Right lobe of liver (tissue), 6 donors: Measurements from ENCODE around the gene CENPU. TPM values are rescaled to one million over a fixed set of nuclear protein-coding genes. Genes with fewer than 3 reads are reported as not detected.
"Not testable (repeated sequence)": the region's sequence is repeated elsewhere in the genome, so short reads cannot be mapped to it uniquely, and the experiment has no call there.

ENCODE experiments used
- ATAC-seq, 4 donors: fragments of 200-7000 bp; cut with Tn5 transposase; one replicate each; pipeline ENCODE4 v1.9.1; 2020; ENCODE audit warnings: mild to moderate bottlenecking in 4 of 4, moderate library complexity in 4 of 4
- DNase-seq, 3 donors: peaks; one replicate each; pipeline ENCODE4 v3.0.0-alpha.2; 2020
- H3K27ac ChIP-seq, 3 donors: fragments of 200-600 bp; one replicate each; pipeline ENCODE4 v1.8.0; 2022
- H3K27me3 ChIP-seq, 2 donors: fragments of 200-600 bp; one replicate each; pipeline ENCODE4 v1.8.0; 2022
- H3K36me3 ChIP-seq, 4 donors: fragments of 200-600 bp; sonication (generic) in 1 of 4; one replicate each; pipeline versions ENCODE4 v1.5.1 to v1.8.0; 2017 to 2022; ENCODE audit warnings: control low read depth in 1 of 4
- H3K4me1 ChIP-seq, 4 donors: fragments of 200-600 bp; sonication (generic) in 1 of 4; one replicate each; pipeline versions ENCODE4 v1.5.1 to v1.8.0; 2017 to 2022; ENCODE audit warnings: control low read depth in 1 of 4
- H3K4me3 ChIP-seq, 3 donors: fragments of 200-600 bp; one replicate each; pipeline ENCODE4 v1.8.0; 2022
- H3K9me3 ChIP-seq, 4 donors: fragments of 200-600 bp; sonication (generic) in 1 of 4; one replicate each; pipeline versions ENCODE4 v1.5.1 to v1.8.0; 2017 to 2022; ENCODE audit warnings: control low read depth in 1 of 4
- CTCF ChIP-seq, 4 donors: fragments of 200-600 bp in 3 of 4; fragments of 450-650 bp in 1 of 4; IDR thresholded peaks; one replicate each; pipeline versions ENCODE4 v1.5.1 to v1.8.0; 2016 to 2022; ENCODE audit warnings: antibody characterized with exemption in 4 of 4, mild to moderate bottlenecking in 2 of 4
- POLR2A ChIP-seq: fragments of 450-650 bp; IDR thresholded peaks from one replicate; pipeline ENCODE4 v1.6.1; 2017; ENCODE audit warnings: antibody characterized with exemption, mild to moderate bottlenecking
- WGBS: methylation state at CpG from one replicate; pipeline ENCODE4 v1.1.6; 2018; ENCODE audit warnings: low coverage, low lambda C conversion rate; ENCODE audit not compliant: insufficient coverage; ENCODE audit errors: missing lambda C conversion rate; 5-methylcytosine and 5-hydroxymethylcytosine counted together
- intact Hi-C, 2 donors: fragments of 100-400 bp; cut with DNase I; formaldehyde crosslinking; loops; one replicate each; pipeline versions ENCODE4 v1.11.2 to v1.14.1; 2022
- total RNA-seq, 6 experiments: library from RNA; depleted of rRNA in 2 of 6; stranded (reverse); fragments of >200 nt in 2 of 6; fragmentation: NEBNext Ultra II Directional in 3 of 6; extraction: Animal tissue kit (Norgen Biotek cat#: 25700) in 3 of 6; gene quantifications; one replicate each; pipeline versions ENCODE4 v1.1.0 to v1.2.4, GENCODE V29; 2016 to 2023
- donor health status: DM: no; HTN: yes; CAD: no.
- donor health status: DM: no; HTN: no; CAD: no.
- donor health status: DM: no; HTN: no; CAD: no.
- donor health status: DM: no; HTN: yes; CAD: no.
- donor health status: DM: no; HTN: yes; CAD: no.

The CENPU gene
- total RNA-seq, 6 experiments from 2014 or later = 0.84 to 10.0 (median 1.5) TPM

GRCh38 chr4:184653650-184654049 is 80.2 kb downstream of the CENPU start:
- TF ChIP-seq POLR2A (no peak), CTCF (IDR thresholded peaks at IDR 0.05) (no peak)
- H3K4me3 ChIP-seq = no peak overlapping the region
- DNase-seq (no peak), ATAC-seq (no peak)
- peaks cover 0 to 7% (median 2%) of the 10 kb centered on the region in 4 donors for H3K4me1 ChIP-seq
- 68% methylated on average over 2 of the region's 2 CpGs for WGBS
- no peak overlapping the region for H3K27ac ChIP-seq
- H3K36me3 ChIP-seq = no peaks in the 10 kb centered on the region
- intact Hi-C loops = no loop called here
- H3K27me3 ChIP-seq = no peaks in the 10 kb centered on the region
- no peaks in the 10 kb centered on the region for H3K9me3 ChIP-seq

GRCh38 chr4:184652681-184653080 is 81.2 kb downstream of the CENPU start:
- peaks cover 0 to 11% (median 3%) of the 10 kb centered on the region in 4 donors for H3K4me1 ChIP-seq
- DNase-seq, H3K27me3 ChIP-seq, intact Hi-C loops, ATAC-seq, H3K36me3 ChIP-seq, H3K27ac ChIP-seq, H3K9me3 ChIP-seq, H3K4me3 ChIP-seq: not testable (repeated sequence)

- no peak for TF ChIP-seq CTCF (IDR thresholded peaks at IDR 0.05)
- TF ChIP-seq POLR2A = no peak
- Histone ChIP-seq H3K36me3 (no peaks in the 10 kb centered on the region), H3K9me3 (no peaks in the 10 kb centered on the region), H3K27ac (no peak overlapping the region), H3K4me1 (peaks cover 0 to 19% (median 9%) of the 10 kb centered on the region in 4 donors), H3K27me3 (no peaks in the 10 kb centered on the region), H3K4me3 (no peak overlapping the region)
- intact Hi-C loops = no loop called here
- ATAC-seq (no peak), DNase-seq (no peak)
- 92% methylated on average over 5 of the region's 8 CpGs for WGBS
These were observed 82.0 kb downstream of the CENPU start for GRCh38 chr4:184651899-184652298.

- peak overlapping the region; percentile 66 to 75 (median 68) for H3K27ac ChIP-seq
- H3K36me3 ChIP-seq = no peaks in the 10 kb centered on the region
- H3K27me3 ChIP-seq = no peaks in the 10 kb centered on the region
- intact Hi-C loops = no loop called here
- TF ChIP-seq POLR2A = no peak
- no peak for TF ChIP-seq CTCF (IDR thresholded peaks at IDR 0.05)
- 34% methylated on average over 21 of the region's 21 CpGs for WGBS
- no peaks in the 10 kb centered on the region for H3K9me3 ChIP-seq
- DNase-seq (no peak), ATAC-seq (peak in 2 of 4 donors; percentile 2 to 8)
- peak overlapping the region; percentile 65 to 78 (median 76) for H3K4me3 ChIP-seq
- peaks cover 0 to 36% (median 17%) of the 10 kb centered on the region in 4 donors for H3K4me1 ChIP-seq
These were observed 83.7 kb downstream of the CENPU start for GRCh38 chr4:184649971-184650855.
